Measurements from ENCODE around the gene MYCN. TPM values are rescaled to one million over a fixed set of nuclear protein-coding genes. Genes with fewer than 3 reads are reported as not detected.

Gene MYCN
- total and polyA plus RNA-seq, 2 of the 8 experiments (the other 6 are each of a cell fraction or from before 2014, with no cell fraction given): 87.8 to 137 TPM

DNA sequence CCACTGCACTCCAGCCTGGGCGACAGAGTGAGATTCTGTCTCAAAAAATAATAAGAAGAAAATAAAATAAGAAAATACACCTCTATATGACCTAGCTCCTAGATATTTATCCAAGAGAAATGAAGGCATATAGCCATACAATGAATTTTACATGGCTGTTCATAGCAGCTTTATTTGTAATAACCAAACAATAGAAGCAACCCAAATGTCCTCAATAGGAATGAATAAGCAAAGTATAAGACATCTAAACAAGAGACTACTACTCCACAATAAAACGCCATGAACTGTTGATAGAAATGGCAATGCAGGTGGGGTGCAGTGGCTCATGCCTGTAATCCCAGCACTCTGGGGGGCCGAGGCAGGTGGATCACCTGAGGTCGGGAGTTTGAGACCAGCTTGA lies 31.2 kb upstream of the MYCN start:
- H2BK15ac ChIP-seq (ENCODE audit: low read length): no peak overlapping the region
- no peaks in the 10 kb centered on the region for H3K27me3 ChIP-seq (replicated peaks in 1 of 4; ENCODE audit: control insufficient read depth in 3 of 4, extremely low read depth in 1 of 4, insufficient read depth in 3 of 4, low read length in 3 of 4)
- DNase-seq (ENCODE audit: low read depth in 1 of 2, low spot score in 2 of 2) (no peak), FAIRE-seq (no peak)
- no peaks in the 10 kb centered on the region for H3K4me1 ChIP-seq (replicated peaks in 1 of 4; ENCODE audit: control insufficient read depth in 3 of 4, insufficient read depth in 4 of 4, low read length in 3 of 4)
- no peak overlapping the region for H3K9ac ChIP-seq (replicated peaks in 1 of 4; ENCODE audit: extremely low read depth in 1 of 4, low read depth in 3 of 4, low read length in 3 of 4)
- no peaks in the 10 kb centered on the region for H3K23me2 ChIP-seq (ENCODE audit: low read depth, low read length)
- H3K9me3 ChIP-seq (ENCODE audit: insufficient read depth in 2 of 2, low read depth in 1 of 2, low read length in 1 of 2): no peaks in the 10 kb centered on the region
- H2BK12ac ChIP-seq (ENCODE audit: low read depth, low read length): no peak overlapping the region
- H3K56ac ChIP-seq (replicated peaks; ENCODE audit: insufficient read length, low read depth, low read length): no peak overlapping the region
- H2BK20ac ChIP-seq (ENCODE audit: low read length): no peak overlapping the region
- no peak overlapping the region for H2AK5ac ChIP-seq (ENCODE audit: low read depth, low read length)
- 89% methylated on average over 4 of the region's 4 CpGs; no CpG with 5 or more reads in 1 of the 2 experiments for WGBS, 2 experiments (ENCODE audit: extremely low coverage in 1 of 2, insufficient coverage in 1 of 2, insufficient read length in 1 of 2, insufficient replicate concordance in 2 of 2, low coverage in 1 of 2, low lambda C conversion rate in 2 of 2, missing lambda C conversion rate in 1 of 2)
- no peak overlapping the region for H3K18ac ChIP-seq (ENCODE audit: extremely low read depth, low read length)
- H3K79me2 ChIP-seq (ENCODE audit: control insufficient read depth in 1 of 2, insufficient read depth in 2 of 2, low read length in 2 of 2): no peaks in the 10 kb centered on the region
- H3K36me3 ChIP-seq (ENCODE audit: control insufficient read depth in 2 of 4, insufficient read depth in 4 of 4, low read length in 3 of 4): no peaks in the 10 kb centered on the region
- H3K4ac ChIP-seq (replicated peaks; ENCODE audit: insufficient read length, low read depth, low read length): no peak overlapping the region
- H2BK120ac ChIP-seq (replicated peaks; ENCODE audit: low read depth, low read length): no peak overlapping the region
- no peak overlapping the region for H3K4me3 ChIP-seq (ENCODE audit: extremely low read depth in 1 of 4, insufficient read depth in 2 of 4, low read depth in 3 of 4, low read length in 4 of 4)
- POLR2A ChIA-PET (ENCODE audit: partially characterized antibody): no interaction called here
- no peak overlapping the region for H2BK5ac ChIP-seq (ENCODE audit: low read depth, low read length)
- CTCF ChIA-PET (ENCODE audit: partially characterized antibody): interaction anchor here (0.6 to 2.3 kb wide), 4 partner anchors 30 to 861 kb away, joined by 3 to 5 read pairs (median 4); no protein-coding TSS in a partner anchor
- H3K14ac ChIP-seq (ENCODE audit: insufficient read length): no peak overlapping the region
- H3K23ac ChIP-seq (ENCODE audit: insufficient read length): no peak overlapping the region
- no peak overlapping the region for H4K5ac ChIP-seq (ENCODE audit: insufficient read length, low read depth, low read length)
- H4K8ac ChIP-seq (ENCODE audit: extremely low read depth, insufficient read depth, low read length): no peak overlapping the region
- H4K91ac ChIP-seq (replicated peaks; ENCODE audit: insufficient read length, low read length): no peak overlapping the region
- no peak overlapping the region for H2AFZ ChIP-seq (ENCODE audit: low read length)
- H3K79me1 ChIP-seq (ENCODE audit: low read depth, low read length): no peaks in the 10 kb centered on the region
- no peak overlapping the region for H3K4me2 ChIP-seq (ENCODE audit: insufficient read depth in 1 of 2, low read depth in 2 of 2, low read length in 2 of 2)
- no peak overlapping the region for H3K27ac ChIP-seq (ENCODE audit: low read depth, low read length)
- no peaks in the 10 kb centered on the region for H4K20me1 ChIP-seq (replicated peaks in 1 of 2; ENCODE audit: control insufficient read depth in 1 of 2, insufficient read depth in 2 of 2, low read length in 2 of 2)
- TF ChIP-seq CREB1 (IDR thresholded peaks at IDR 0.05) (no peak), POLR2A (IDR thresholded peaks at IDR 0.05; ENCODE audit: control extremely low read depth in 1 of 2, low read depth in 2 of 2, low read length in 2 of 2) (no peak)
- TF ChIP-seq, protein P1, sequence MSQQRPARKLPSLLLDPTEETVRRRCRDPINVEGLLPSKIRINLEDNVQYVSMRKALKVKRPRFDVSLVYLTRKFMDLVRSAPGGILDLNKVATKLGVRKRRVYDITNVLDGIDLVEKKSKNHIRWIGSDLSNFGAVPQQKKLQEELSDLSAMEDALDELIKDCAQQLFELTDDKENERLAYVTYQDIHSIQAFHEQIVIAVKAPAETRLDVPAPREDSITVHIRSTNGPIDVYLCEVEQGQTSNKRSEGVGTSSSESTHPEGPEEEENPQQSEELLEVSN (IDR thresholded peaks at IDR 0.05): no peak
